Measurements from ENCODE around the gene TTC39A. TPM values are rescaled to one million over a fixed set of nuclear protein-coding genes. Genes with fewer than 3 reads are reported as not detected.

Gene TTC39A
- total and polyA plus RNA-seq, 8 donors: 8.3 to 159 (median 32.4) TPM

DNA sequence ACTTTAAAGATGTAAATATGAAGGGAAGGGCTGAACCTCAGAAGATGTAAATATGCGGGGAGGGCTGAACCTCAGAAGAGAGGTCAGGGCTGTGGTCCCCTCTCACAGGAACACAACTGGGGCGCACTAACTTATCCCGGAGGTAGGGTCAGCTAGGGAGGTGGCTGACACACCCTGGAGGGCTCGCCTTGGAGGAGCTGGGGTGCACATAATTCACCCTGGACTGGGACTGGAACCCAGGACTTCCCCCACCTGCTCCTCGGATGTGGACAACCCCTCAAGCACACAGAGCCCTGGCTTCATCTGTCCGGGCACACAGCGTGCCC is 13.9 kb upstream of the TTC39A start:
- Histone ChIP-seq H3K27me3 (peaks cover 0 to 51% (median 16%) of the 10 kb centered on the region in 3 donors), H3K9me3 (no peaks in the 10 kb centered on the region), H3K36me3 (no peaks in the 10 kb centered on the region), H3K4me1 (peaks cover 11 to 24% (median 17%) of the 10 kb centered on the region in 4 donors), H3K4me3 (peak overlapping the region; percentile 35 to 53 (median 42)), H3K27ac (no peak overlapping the region)
- no peak for DNase-seq
- intact Hi-C loops (cut with DNase I; ENCODE audit: low total_unique reads): no loop called here
- TF ChIP-seq EP300 (IDR thresholded peaks at IDR 0.05) (no peak), POLR2AphosphoS5 (IDR thresholded peaks at IDR 0.05) (no peak), POLR2A (IDR thresholded peaks at IDR 0.05) (no peak)
- TF ChIP-seq, protein P1, sequence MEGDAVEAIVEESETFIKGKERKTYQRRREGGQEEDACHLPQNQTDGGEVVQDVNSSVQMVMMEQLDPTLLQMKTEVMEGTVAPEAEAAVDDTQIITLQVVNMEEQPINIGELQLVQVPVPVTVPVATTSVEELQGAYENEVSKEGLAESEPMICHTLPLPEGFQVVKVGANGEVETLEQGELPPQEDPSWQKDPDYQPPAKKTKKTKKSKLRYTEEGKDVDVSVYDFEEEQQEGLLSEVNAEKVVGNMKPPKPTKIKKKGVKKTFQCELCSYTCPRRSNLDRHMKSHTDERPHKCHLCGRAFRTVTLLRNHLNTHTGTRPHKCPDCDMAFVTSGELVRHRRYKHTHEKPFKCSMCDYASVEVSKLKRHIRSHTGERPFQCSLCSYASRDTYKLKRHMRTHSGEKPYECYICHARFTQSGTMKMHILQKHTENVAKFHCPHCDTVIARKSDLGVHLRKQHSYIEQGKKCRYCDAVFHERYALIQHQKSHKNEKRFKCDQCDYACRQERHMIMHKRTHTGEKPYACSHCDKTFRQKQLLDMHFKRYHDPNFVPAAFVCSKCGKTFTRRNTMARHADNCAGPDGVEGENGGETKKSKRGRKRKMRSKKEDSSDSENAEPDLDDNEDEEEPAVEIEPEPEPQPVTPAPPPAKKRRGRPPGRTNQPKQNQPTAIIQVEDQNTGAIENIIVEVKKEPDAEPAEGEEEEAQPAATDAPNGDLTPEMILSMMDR (IDR thresholded peaks at IDR 0.05): no peak
- 43 to 58% (median 55%) methylated on average over 7 of the region's 7 CpGs for WGBS, 5 donors

DNA sequence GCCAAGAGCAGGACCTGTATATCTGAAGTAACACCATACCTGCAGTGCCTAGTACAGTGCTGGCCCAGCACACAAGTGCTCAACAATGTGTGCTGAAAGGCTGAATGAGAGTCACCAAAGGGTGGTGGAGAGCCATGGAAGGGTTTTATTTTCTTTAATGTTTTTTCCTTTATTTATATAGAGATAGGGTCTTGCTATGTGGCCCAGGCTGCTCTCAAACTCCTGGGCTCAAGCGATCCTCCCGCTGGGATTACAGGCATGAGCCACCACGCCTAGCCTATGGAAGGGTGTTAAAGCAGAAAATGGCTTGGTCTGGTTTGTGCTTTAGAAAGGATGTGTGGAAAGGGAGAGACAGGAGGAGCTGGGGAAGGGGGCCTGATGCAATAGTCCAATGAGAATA is 13.3 kb upstream of the TTC39A start:
- Histone ChIP-seq H3K27ac (no peak overlapping the region), H3K27me3 (peaks cover 0 to 54% (median 16%) of the 10 kb centered on the region in 3 donors), H3K36me3 (no peaks in the 10 kb centered on the region), H3K9me3 (no peaks in the 10 kb centered on the region), H3K4me1 (peaks cover 11 to 24% (median 17%) of the 10 kb centered on the region in 4 donors), H3K4me3 (no peak overlapping the region)
- DNase-seq: no peak
- TF ChIP-seq, protein P1 (IDR thresholded peaks at IDR 0.05): no peak
- WGBS, 5 donors: 93 to 97% (median 95%) methylated on average over 3 of the region's 3 CpGs
- intact Hi-C loops (cut with DNase I; ENCODE audit: low total_unique reads): no loop called here

DNA sequence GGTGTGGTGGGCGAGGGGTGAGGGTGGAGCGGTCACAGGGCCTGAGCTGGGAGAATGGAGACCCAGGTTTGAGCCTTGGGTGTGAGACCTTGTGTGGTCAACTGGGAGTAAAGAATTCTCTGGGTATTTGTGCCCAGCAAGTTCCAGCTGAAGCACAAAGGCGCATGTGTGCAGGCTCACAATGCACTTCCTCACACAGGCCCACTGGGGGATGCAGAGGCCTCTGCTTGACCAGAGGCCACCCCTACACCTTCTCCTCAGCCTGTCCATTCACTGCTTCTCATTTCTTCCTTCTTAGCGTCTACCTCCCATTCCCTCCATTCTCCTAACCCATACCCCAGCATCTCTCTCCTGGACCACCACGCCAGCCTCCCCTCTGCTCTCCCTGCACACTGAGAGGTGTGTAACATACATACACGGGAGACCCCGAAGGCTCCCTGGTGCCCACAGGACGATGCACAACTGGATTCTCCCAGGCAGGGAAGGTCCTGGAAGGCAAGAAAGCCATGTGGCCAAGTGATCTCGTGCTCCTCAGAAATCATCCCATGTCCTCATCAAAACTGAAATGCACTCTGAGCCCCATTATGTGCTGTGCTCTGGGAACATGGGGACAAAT is 12.3 kb upstream of the TTC39A start:
- no peaks in the 10 kb centered on the region for H3K36me3 ChIP-seq
- intact Hi-C loops (cut with DNase I; ENCODE audit: low total_unique reads): no loop called here
- no peak overlapping the region for H3K4me3 ChIP-seq
- H3K4me1 ChIP-seq: peaks cover 11 to 24% (median 17%) of the 10 kb centered on the region in 4 donors
- H3K27ac ChIP-seq: no peak overlapping the region
- no peak for DNase-seq
- WGBS, 5 donors: 90 to 95% (median 94%) methylated on average over 5 to 9 of the region's 9 CpGs
- no peaks in the 10 kb centered on the region for H3K9me3 ChIP-seq
- no peak for TF ChIP-seq POLR2A (IDR thresholded peaks at IDR 0.05)
- TF ChIP-seq EP300 (IDR thresholded peaks at IDR 0.05): no peak
- no peak for TF ChIP-seq POLR2AphosphoS5 (IDR thresholded peaks at IDR 0.05)
- TF ChIP-seq, protein P1 (IDR thresholded peaks at IDR 0.05): no peak
- H3K27me3 ChIP-seq: peaks cover 0 to 54% (median 16%) of the 10 kb centered on the region in 3 donors

DNA sequence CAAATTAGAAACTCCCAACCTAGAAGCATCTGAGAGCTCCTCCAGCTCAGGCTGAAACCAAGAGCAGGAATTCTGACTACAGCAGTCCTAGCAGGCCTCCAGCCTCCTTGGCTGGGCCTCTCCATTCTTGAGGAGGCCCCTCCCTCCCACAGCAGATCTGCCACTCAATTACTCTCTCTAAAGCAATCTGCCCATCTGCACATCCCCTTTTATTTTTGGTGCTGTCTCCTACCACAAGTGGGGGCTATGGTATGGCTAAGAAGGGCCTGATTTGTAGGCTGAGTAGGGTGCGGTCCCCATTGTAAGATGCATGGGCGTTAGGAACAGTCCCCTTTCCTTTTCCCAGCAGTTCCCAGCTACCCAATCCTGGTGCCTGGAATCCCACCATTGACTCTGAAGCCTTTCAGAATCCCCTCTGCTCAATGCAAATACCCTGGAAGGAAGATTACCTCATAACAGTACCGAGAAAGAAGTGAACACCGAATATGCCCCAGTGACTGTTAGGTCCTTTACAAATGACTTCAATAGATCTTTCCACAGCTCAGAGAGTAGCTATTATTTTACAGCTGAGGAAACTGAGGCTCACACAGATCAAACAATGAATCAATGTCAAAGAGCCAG is 11.6 kb upstream of the TTC39A start:
- H3K36me3 ChIP-seq: no peaks in the 10 kb centered on the region
- DNase-seq: no peak
- H3K27ac ChIP-seq: no peak overlapping the region
- H3K4me1 ChIP-seq: peaks cover 11 to 24% (median 16%) of the 10 kb centered on the region in 4 donors
- no peaks in the 10 kb centered on the region for H3K9me3 ChIP-seq
- TF ChIP-seq POLR2AphosphoS5 (IDR thresholded peaks at IDR 0.05) (no peak), EP300 (IDR thresholded peaks at IDR 0.05) (no peak), POLR2A (IDR thresholded peaks at IDR 0.05) (no peak)
- TF ChIP-seq, protein P1 (IDR thresholded peaks at IDR 0.05): no peak
- intact Hi-C loops (cut with DNase I; ENCODE audit: low total_unique reads): no loop called here
- H3K4me3 ChIP-seq: no peak overlapping the region
- 89 to 94% (median 91%) methylated on average over 4 of the region's 4 CpGs for whole genome bisulfite sequencing, 5 donors
- peaks cover 0 to 54% (median 16%) of the 10 kb centered on the region in 3 donors for H3K27me3 ChIP-seq
